ENCODE data around the gene COL6A2.

GRCh38 chr21:46061518-46061917 is 36.4 kb upstream of the COL6A2 start:
- no peak for TF ChIP-seq GATA3 (IDR thresholded peaks at IDR 0.05; ENCODE audit: low read depth, low read length)
- no peak for TF ChIP-seq GATA2 (IDR thresholded peaks at IDR 0.05; ENCODE audit: low read depth, low read length)

Measured in SH-SY5Y (cell line).